ENCODE data around the gene PON1.

PON1 gene

DNA sequence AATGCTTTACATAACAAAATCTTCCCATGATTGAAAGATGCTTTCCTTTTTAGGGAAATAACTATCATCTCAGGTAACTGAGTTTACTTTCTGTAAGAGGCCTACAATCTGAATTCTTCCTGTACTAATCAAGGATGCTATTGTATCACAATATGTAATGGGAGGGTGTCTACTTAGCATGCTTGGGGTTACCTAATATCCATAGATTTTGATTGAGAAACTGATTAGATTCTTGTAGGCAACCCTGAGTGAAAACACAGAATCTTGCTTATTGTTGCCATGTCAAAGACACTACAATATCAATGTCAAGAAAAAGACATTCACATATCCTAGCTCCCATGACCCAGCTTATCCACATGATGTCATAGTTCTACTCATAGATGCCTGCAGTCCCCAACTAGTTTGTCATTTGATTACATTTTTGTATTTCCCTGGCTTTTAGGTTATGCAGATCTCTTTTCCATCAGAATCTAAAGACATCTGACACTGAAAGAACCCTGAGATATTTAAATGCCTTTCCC is 62.4 kb downstream of the PON1 start:
- H2AK5ac ChIP-seq (ENCODE audit: low read length, severe bottlenecking) = no peak overlapping the region
- no peaks in the 10 kb centered on the region for H3K36me3 ChIP-seq (ENCODE audit: control insufficient read depth in 1 of 2, insufficient read depth in 2 of 2, low read depth in 1 of 2, low read length in 2 of 2)
- H4K91ac ChIP-seq (ENCODE audit: low read length) = no peak overlapping the region
- no peak overlapping the region for H2BK120ac ChIP-seq (ENCODE audit: low read depth, low read length)
- H2BK12ac ChIP-seq (ENCODE audit: low read length in 2 of 2) = no peak overlapping the region
- H4K8ac ChIP-seq (ENCODE audit: low read length) = no peak overlapping the region
- no peak overlapping the region for H3K14ac ChIP-seq (ENCODE audit: low read length in 2 of 2)
- no peaks in the 10 kb centered on the region for H3K9me3 ChIP-seq (ENCODE audit: control insufficient read depth, low read length)
- H3K4me2 ChIP-seq (ENCODE audit: low read length, poor library complexity, severe bottlenecking) = no peak overlapping the region
- no peak overlapping the region for H3K18ac ChIP-seq (ENCODE audit: low read depth in 1 of 2, low read length in 2 of 2)
- peaks cover 2% of the 10 kb centered on the region for H3K4me1 ChIP-seq (ENCODE audit: control insufficient read depth, insufficient read depth, low read depth, low read length)
- no peak overlapping the region for H2BK5ac ChIP-seq (ENCODE audit: low read depth, low read length, poor library complexity, severe bottlenecking)
- no peaks in the 10 kb centered on the region for H3K79me1 ChIP-seq (replicated peaks; ENCODE audit: low read length, poor library complexity, severe bottlenecking)
- no peak overlapping the region for H3K27ac ChIP-seq (ENCODE audit: low read length, poor library complexity, severe bottlenecking)
- no peak overlapping the region for H3K4me3 ChIP-seq (ENCODE audit: insufficient read depth in 1 of 2, low read depth in 1 of 2, low read length in 2 of 2)
- H3K27me3 ChIP-seq (ENCODE audit: control insufficient read depth in 1 of 2, insufficient read depth in 1 of 2, low read length in 2 of 2) = no peaks in the 10 kb centered on the region
- H3K4ac ChIP-seq (ENCODE audit: low read depth in 1 of 2, low read length in 2 of 2) = no peak overlapping the region
- no peak overlapping the region for H2AFZ ChIP-seq (ENCODE audit: low read depth, low read length)
- no peak for DNase-seq
- H3K9ac ChIP-seq (ENCODE audit: low read length) = no peak overlapping the region
- no peak overlapping the region for H2BK15ac ChIP-seq (ENCODE audit: low read depth, poor library complexity, severe bottlenecking)
- no peak overlapping the region for H3K23ac ChIP-seq (ENCODE audit: low read length in 2 of 2)

DNA sequence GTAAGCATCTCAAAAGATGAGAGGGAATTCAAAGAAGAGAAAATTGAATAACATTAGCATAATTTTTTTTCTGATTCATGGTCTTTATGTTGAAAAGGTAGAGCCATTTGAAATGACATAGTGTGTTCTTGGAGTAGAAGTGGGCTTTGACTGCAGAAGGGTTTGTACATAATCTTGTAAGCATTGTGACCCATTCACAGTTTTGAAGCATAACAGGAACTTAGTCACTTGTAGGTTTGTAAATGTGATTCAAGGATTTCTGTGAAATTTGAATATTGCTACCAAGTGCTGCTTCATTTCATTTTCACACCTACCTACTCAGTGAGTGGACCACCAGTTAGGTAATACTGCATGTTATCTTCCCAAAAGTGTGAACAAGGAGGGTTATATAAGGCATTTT is 68.6 kb downstream of the PON1 start:
- Histone ChIP-seq H3K4ac (ENCODE audit: low read depth in 1 of 2, low read length in 2 of 2) (no peak overlapping the region), H3K36me3 (ENCODE audit: control insufficient read depth in 1 of 2, insufficient read depth in 2 of 2, low read depth in 1 of 2, low read length in 2 of 2) (no peaks in the 10 kb centered on the region), H3K9ac (ENCODE audit: low read length) (no peak overlapping the region), H2BK12ac (ENCODE audit: low read length in 2 of 2) (no peak overlapping the region), H3K14ac (ENCODE audit: low read length in 2 of 2) (no peak overlapping the region), H2BK15ac (ENCODE audit: low read depth, poor library complexity, severe bottlenecking) (no peak overlapping the region), H3K4me3 (ENCODE audit: insufficient read depth in 1 of 2, low read depth in 1 of 2, low read length in 2 of 2) (no peak overlapping the region), H2AFZ (ENCODE audit: low read depth, low read length) (no peak overlapping the region), H3K4me2 (ENCODE audit: low read length, poor library complexity, severe bottlenecking) (no peak overlapping the region), H3K18ac (ENCODE audit: low read depth in 1 of 2, low read length in 2 of 2) (no peak overlapping the region), H4K91ac (ENCODE audit: low read length) (no peak overlapping the region), H4K8ac (ENCODE audit: low read length) (no peak overlapping the region), H2BK5ac (ENCODE audit: low read depth, low read length, poor library complexity, severe bottlenecking) (no peak overlapping the region), H3K4me1 (ENCODE audit: control insufficient read depth, insufficient read depth, low read depth, low read length) (no peaks in the 10 kb centered on the region), H3K9me3 (ENCODE audit: control insufficient read depth, low read length) (no peaks in the 10 kb centered on the region), H3K27me3 (ENCODE audit: control insufficient read depth in 1 of 2, insufficient read depth in 1 of 2, low read length in 2 of 2) (no peaks in the 10 kb centered on the region), H3K27ac (ENCODE audit: low read length, poor library complexity, severe bottlenecking) (no peak overlapping the region), H2AK5ac (ENCODE audit: low read length, severe bottlenecking) (no peak overlapping the region), H3K23ac (ENCODE audit: low read length in 2 of 2) (no peak overlapping the region), H2BK120ac (ENCODE audit: low read depth, low read length) (no peak overlapping the region), H3K79me1 (replicated peaks; ENCODE audit: low read length, poor library complexity, severe bottlenecking) (no peaks in the 10 kb centered on the region)
- DNase-seq = no peak

DNA sequence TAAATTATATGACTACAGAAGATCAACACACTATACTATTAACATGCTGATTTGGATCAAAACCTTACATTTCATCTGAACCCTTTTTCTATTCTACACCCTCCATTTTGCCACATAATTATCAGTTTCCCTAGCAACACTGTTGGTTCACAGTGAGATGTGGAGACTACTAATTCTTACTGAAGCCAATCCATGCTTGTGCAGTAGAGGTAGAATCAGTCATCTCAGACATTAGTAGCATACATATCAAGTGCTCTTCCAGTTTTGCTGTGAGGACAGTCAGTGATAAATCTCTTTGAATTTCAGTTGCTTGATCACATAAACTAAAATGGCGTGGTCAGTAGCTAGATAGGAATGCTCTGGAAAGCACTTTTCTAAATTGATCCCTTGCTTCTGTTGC is 70.3 kb downstream of the PON1 start:
- 82% methylated on average over 1 of the region's 1 CpG for WGBS
- Histone ChIP-seq H3K14ac (ENCODE audit: low read length in 2 of 2) (no peak overlapping the region), H3K4me3 (ENCODE audit: insufficient read depth in 1 of 2, low read depth in 1 of 2, low read length in 2 of 2) (no peak overlapping the region), H2BK15ac (ENCODE audit: low read depth, poor library complexity, severe bottlenecking) (no peak overlapping the region), H3K18ac (ENCODE audit: low read depth in 1 of 2, low read length in 2 of 2) (no peak overlapping the region), H3K9me3 (ENCODE audit: control insufficient read depth, low read length) (no peaks in the 10 kb centered on the region), H3K4me1 (ENCODE audit: control insufficient read depth, insufficient read depth, low read depth, low read length) (no peaks in the 10 kb centered on the region), H2BK120ac (ENCODE audit: low read depth, low read length) (no peak overlapping the region), H3K4ac (ENCODE audit: low read depth in 1 of 2, low read length in 2 of 2) (no peak overlapping the region), H3K79me1 (replicated peaks; ENCODE audit: low read length, poor library complexity, severe bottlenecking) (no peaks in the 10 kb centered on the region), H3K27me3 (ENCODE audit: control insufficient read depth in 1 of 2, insufficient read depth in 1 of 2, low read length in 2 of 2) (no peaks in the 10 kb centered on the region), H3K27ac (ENCODE audit: low read length, poor library complexity, severe bottlenecking) (no peak overlapping the region), H2BK5ac (ENCODE audit: low read depth, low read length, poor library complexity, severe bottlenecking) (no peak overlapping the region), H3K23ac (ENCODE audit: low read length in 2 of 2) (no peak overlapping the region), H3K9ac (ENCODE audit: low read length) (no peak overlapping the region), H2AK5ac (ENCODE audit: low read length, severe bottlenecking) (no peak overlapping the region), H4K8ac (ENCODE audit: low read length) (no peak overlapping the region), H2BK12ac (ENCODE audit: low read length in 2 of 2) (no peak overlapping the region), H3K36me3 (ENCODE audit: control insufficient read depth in 1 of 2, insufficient read depth in 2 of 2, low read depth in 1 of 2, low read length in 2 of 2) (no peaks in the 10 kb centered on the region), H2AFZ (ENCODE audit: low read depth, low read length) (no peak overlapping the region), H3K4me2 (ENCODE audit: low read length, poor library complexity, severe bottlenecking) (no peak overlapping the region), H4K91ac (ENCODE audit: low read length) (no peak overlapping the region)
- no peak for DNase-seq

DNA sequence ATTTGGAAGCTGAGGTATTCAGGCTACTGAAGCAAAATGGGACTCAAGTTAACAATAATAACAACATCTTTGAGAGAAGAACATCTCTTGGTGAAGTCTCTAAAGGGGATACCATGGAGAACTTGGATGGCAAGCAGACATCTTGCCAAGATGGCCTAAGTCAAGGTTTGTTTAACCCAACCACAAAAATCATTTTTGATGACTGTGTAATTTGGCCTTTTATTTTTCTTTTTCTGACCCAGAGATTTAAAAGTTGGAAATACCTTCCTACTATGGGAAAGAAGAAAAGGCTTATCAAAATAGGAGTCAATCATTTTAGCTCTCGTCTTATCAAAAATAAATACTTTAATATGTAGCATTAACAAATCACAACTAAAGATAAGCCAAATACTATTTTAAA is 72.4 kb downstream of the PON1 start:
- Histone ChIP-seq H2BK12ac (ENCODE audit: low read length in 2 of 2) (no peak overlapping the region), H2AFZ (ENCODE audit: low read depth, low read length) (no peak overlapping the region), H2BK15ac (ENCODE audit: low read depth, poor library complexity, severe bottlenecking) (no peak overlapping the region), H3K36me3 (ENCODE audit: control insufficient read depth in 1 of 2, insufficient read depth in 2 of 2, low read depth in 1 of 2, low read length in 2 of 2) (no peaks in the 10 kb centered on the region), H2BK120ac (ENCODE audit: low read depth, low read length) (no peak overlapping the region), H3K27ac (ENCODE audit: low read length, poor library complexity, severe bottlenecking) (no peak overlapping the region), H4K8ac (ENCODE audit: low read length) (no peak overlapping the region), H3K9ac (ENCODE audit: low read length) (no peak overlapping the region), H3K4me3 (ENCODE audit: insufficient read depth in 1 of 2, low read depth in 1 of 2, low read length in 2 of 2) (no peak overlapping the region), H3K4ac (ENCODE audit: low read depth in 1 of 2, low read length in 2 of 2) (no peak overlapping the region), H4K91ac (ENCODE audit: low read length) (no peak overlapping the region), H3K9me3 (ENCODE audit: control insufficient read depth, low read length) (no peaks in the 10 kb centered on the region), H2AK5ac (ENCODE audit: low read length, severe bottlenecking) (no peak overlapping the region), H3K14ac (ENCODE audit: low read length in 2 of 2) (no peak overlapping the region), H3K27me3 (ENCODE audit: control insufficient read depth in 1 of 2, insufficient read depth in 1 of 2, low read length in 2 of 2) (no peaks in the 10 kb centered on the region), H3K4me1 (ENCODE audit: control insufficient read depth, insufficient read depth, low read depth, low read length) (no peaks in the 10 kb centered on the region), H2BK5ac (ENCODE audit: low read depth, low read length, poor library complexity, severe bottlenecking) (no peak overlapping the region), H3K79me1 (replicated peaks; ENCODE audit: low read length, poor library complexity, severe bottlenecking) (no peaks in the 10 kb centered on the region), H3K4me2 (ENCODE audit: low read length, poor library complexity, severe bottlenecking) (no peak overlapping the region), H3K23ac (ENCODE audit: low read length in 2 of 2) (no peak overlapping the region), H3K18ac (ENCODE audit: low read depth in 1 of 2, low read length in 2 of 2) (no peak overlapping the region)
- no peak for DNase-seq
- no CpG with 5 or more reads among the region's 1 CpG for WGBS
